Kasumi-1 (cell line): Measurements from ENCODE around the gene ATP2A1.
"Not testable (repeated sequence)": the region's sequence is repeated elsewhere in the genome, so short reads cannot be mapped to it uniquely, and the experiment has no call there.

ENCODE experiments used
- DNase-seq, 2 experiments: peaks; one replicate each; lab custom pipeline; 2025; lab: John Stamatoyannopoulos, UW

Gene ATP2A1

GRCh38 chr16:28910086-28911031, 32.1 kb downstream of the ATP2A1 start:
- no peak for DNase-seq

GRCh38 chr16:28912558-28912957, 34.3 kb downstream of the ATP2A1 start:
- no peak for DNase-seq

GRCh38 chr16:28913946-28914724, 35.8 kb downstream of the ATP2A1 start:
- no peak for DNase-seq

- DNase-seq = no peak
Observed at GRCh38 chr16:28915181-28915580, 36.9 kb downstream of the ATP2A1 start.

DNA sequence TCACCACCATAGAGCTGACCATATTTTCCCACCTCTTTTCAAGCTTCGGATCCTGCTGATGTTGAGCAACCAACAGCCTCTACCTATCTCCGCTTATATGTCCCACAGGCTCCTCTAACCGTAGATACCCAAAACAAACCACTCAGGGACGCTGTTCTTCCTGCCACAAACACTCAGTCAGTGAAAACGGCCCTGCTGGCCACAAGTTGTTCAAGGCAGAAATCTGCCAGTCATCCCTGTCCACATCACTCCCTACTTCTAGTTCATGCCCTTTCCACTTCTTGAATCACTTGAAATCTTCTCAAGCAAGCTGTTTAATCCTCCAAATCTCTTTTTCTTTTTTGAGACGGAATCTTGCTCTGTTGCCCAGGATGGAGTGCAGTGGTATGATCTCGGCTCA, 38.8 kb downstream of the ATP2A1 start:
- DNase-seq = no peak

DNA sequence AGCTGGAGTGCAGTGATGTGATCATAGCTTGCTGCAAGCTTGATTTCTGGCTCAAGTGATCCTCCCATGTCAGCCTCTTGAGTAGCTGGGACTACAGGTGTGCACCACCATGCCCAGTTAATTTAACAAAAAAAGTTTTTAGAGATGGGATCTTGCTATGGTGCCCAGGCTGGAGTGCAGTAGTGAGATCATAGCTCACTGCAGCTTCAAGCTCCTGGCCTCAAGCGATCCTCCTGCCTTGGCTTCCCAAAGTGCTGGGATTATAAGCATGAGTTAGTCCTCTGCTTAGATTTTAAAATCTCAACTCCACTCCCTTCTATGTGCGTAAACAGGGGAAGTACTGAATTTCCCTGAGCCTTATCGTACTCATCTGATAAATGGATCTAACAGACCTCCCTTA, 40.4 kb downstream of the ATP2A1 start:
- no peak for DNase-seq

DNA sequence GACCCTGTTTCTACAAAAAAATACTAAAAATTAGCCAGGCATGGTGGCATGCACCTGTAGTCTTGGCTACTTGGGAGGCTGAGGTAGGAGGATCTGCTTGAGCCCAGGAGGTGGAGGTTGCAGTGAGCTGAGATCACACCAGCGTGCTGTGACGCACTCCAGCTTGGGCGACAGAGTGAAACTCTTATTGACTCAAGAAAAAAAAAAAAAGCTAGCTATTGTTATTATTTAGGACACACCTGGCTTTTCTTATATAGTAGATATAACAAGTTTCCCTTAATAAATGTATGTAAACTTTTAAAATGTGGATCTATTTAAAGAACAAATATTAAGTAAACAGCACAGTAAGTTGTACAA, 44.9 kb downstream of the ATP2A1 start:
- DNase-seq = no peak

DNA sequence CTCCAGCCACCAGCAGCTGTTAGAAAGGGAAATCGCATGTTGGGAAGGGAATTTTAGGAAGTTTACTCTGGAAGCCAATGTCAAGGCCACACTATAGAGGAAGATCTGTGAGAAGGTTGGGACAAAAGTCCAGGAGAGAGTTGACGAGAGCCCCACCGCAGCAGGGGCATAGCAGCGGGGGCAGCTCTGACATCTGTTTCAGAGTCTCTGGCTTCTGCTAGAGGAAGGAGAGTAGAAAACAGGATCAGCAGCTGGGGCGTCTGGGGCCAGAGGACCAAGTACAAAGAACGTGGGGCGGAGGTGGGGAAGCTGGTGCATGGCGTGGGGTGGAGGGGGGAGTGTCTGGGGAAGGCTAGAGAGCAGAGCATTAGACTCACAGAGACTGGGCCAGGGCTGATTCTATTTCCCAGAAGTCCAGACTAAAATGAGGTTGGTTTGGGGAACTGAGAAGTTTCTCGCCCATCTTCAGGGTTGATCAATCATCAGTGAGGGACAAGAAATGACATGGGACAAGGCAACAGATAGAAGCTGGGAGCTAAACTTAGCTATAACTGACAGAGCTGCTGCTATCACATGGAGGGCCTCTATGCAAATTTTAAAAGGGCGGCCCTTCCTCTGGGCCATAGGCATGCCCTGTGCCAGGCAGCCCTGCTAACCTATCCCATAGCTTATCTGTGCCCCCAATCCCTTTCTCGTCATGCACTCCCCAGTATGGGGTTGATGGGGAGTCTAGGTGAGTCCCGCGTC, 45.5 kb downstream of the ATP2A1 start:
- no peak for DNase-seq

DNA sequence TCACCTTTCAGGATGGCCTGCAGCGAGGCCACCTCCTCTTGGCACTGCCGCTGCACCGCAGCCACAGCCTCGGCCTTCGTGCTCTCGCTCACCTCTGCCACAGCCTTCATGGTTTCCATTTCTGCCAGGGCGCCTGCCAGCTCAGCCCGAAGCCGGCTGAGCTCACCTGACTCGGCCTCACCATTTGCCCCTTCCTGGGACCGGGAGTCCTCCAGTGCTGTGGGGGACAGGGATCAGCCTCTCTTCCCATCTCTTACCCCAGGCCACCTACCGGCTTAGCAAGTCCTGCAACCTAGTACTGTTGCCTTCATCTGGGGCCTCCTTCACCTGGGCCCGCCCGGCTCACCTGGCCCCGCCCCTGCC, 46.1 kb downstream of the ATP2A1 start:
- no peak for DNase-seq

DNA sequence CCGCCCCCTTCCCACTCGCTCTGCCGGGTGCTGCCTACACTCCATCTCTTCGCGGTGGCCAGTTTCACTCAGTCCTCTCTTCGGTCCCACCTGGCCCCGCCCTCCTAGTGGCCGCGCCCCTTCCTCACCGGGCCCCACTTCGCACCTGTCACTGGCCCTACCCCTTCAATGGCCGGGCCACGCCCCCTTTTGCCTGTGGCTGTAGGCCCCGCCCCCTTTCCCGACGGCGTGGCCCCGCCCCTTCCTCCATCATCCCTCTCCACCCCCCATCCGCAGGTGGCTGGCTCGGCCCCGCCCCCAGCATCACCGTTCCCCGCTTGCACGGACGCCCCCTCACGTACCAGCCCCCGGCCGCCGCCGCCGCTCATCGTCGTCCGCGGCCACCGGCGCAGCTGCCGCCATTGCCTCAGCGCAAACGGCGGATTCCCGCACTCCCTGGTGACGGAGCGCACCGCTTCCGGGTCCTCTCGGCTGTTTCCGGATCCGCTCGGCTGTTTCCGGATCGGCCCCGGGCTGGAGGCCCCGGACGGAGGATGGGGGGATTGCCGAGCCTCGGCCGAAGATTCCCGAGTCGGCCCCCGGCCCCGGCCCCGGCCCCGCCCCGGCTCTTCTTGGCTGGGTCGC, 46.6 kb downstream of the ATP2A1 start, which contains the start of gene RABEP2:
RABEP2 (minus strand) TSS at position 477 of the 624 bp plus-strand sequence; CDS start at position 402, 75 bp downstream.
- DNase-seq = peak; percentile 51 to 60

DNA sequence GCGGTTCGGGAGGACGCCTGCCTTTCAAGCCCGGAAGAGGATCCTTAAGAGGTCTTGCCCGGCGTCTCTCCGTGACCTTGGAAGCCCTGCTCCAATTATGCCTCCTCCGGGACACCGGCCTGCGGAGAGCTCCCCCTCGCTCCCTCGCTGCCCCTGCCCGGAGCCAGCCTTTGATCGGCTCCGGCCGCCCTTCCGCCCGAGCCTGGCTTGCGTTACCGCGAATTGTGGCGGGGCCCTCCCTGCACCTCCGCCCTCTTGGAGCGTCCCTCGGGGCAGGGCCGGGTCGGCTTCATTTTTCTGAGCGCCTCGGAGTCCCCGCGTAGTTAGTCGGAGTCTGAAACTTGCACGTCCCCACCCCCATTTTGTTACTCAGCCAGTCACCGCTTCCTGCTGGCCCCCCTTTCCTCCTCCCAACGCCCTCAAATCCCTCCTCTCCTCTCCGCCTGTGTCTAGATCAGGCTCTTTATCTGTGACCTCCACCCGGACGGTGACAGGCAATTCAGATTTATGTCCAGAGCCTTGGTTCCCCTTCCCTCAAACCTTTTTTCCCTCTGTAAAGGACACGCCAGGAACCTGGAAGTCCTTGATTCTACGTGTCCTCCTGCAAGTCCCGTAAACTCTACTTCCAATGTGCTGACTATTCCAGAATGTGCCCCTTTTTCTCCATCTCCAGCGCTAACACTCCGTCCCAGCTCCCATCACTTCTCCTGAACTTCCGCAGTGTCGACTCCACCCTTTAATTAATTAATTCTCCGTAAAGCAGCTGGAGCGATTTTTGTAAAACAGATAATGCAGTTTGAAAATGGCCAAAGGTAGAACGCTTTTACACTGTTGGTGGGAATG, 47.3 kb downstream of the ATP2A1 start:
- DNase-seq = peak; percentile 52 to 62

GRCh38 chr16:28926284-28926683, 48.0 kb downstream of the ATP2A1 start:
- not testable (repeated sequence) for DNase-seq

DNA sequence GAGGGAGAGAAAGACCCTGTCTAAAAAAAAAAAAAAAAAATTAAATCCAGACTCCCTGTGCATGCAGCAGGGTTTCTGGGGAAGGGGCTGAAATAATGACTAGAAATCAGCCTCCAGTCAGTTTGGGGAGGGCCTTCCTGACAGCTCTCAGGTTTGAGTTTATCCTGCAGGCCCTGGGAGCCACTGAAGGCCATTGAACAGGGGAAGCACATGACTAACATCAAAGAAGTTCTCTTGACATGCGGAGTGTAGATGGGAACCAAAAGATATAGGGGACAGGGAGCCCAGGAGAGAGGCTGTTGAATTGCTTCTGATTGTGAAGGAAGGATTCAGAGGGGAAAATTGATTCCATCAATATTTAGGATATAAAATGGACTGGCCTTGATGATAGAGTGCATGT, 49.5 kb downstream of the ATP2A1 start:
- no peak for DNase-seq

DNA sequence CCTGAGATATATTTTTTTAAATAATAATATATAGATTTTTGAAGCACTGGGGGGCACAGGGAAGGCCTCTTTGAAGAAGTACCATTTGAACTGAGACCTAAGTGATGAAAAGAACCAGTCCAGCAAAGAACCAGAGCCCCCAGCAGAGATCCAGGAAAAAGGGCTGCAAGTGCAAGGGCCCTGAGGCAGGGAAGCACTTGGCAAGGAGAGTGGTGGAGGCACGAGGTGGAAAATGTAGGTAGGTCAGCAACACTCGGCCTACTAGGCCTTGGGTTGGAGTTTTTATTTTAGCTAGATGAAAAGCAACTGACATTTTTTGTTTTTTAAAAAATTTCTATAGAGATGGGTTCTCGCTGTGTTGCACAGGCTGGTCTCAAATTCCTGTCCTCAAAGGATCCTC, 51.9 kb downstream of the ATP2A1 start:
- no peak for DNase-seq

DNA sequence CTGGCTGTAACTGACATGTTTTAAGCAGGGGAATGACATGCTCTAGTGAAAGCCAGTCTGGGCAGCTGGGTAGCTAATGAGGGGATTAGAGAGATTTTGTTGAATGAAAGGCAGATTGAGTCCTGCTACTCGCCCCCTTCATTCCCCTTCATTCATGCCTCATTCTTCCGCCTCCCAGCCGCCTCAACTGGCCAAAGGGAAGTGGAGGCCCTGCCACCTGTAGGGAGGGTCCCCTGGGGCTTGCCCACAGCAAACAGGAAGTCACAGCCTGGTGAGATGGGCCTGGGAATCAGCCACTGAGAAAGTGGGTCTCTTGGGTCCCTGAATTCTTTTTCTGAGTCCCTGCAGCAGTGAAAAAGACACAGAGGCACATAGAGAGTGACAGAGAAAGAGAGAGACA, 52.4 kb downstream of the ATP2A1 start:
- no peak for DNase-seq

- no peak for DNase-seq
Observed at GRCh38 chr16:28931801-28932225, 53.5 kb downstream of the ATP2A1 start, which contains the start of gene CD19. TSS of gene CD19 (plus strand) at chr16:28931971. CDS start at chr16:28932001, 30 bp downstream.

- no peak for DNase-seq
Observed at GRCh38 chr16:28932339-28933141, 54.3 kb downstream of the ATP2A1 start.

DNA sequence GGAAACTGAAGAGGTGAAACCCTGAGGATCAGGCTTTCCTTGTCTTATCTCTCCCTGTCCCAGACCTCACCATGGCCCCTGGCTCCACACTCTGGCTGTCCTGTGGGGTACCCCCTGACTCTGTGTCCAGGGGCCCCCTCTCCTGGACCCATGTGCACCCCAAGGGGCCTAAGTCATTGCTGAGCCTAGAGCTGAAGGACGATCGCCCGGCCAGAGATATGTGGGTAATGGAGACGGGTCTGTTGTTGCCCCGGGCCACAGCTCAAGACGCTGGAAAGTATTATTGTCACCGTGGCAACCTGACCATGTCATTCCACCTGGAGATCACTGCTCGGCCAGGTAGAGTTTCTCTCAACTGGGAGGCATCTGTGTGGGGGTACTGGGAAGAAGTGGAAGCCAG, 54.9 kb downstream of the ATP2A1 start:
- no peak for DNase-seq

DNA sequence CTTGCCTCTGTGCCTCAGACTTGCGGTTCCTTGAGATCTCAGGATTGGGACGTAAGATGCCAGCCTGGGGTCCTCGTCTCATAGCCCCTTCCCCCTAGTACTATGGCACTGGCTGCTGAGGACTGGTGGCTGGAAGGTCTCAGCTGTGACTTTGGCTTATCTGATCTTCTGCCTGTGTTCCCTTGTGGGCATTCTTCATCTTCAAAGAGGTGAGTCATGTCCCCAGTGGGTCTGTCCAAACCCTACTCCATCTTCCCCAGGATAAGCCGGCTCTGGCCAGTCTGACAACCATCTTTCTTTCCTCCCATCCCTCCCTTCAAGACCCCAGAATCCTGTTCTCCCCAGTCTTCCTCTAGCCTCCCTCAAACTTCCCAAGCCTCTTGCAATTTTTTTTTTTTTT, 57.1 kb downstream of the ATP2A1 start:
- no peak for DNase-seq
